ENCODE results near the gene SLC47A1.

Gene SLC47A1

DNA sequence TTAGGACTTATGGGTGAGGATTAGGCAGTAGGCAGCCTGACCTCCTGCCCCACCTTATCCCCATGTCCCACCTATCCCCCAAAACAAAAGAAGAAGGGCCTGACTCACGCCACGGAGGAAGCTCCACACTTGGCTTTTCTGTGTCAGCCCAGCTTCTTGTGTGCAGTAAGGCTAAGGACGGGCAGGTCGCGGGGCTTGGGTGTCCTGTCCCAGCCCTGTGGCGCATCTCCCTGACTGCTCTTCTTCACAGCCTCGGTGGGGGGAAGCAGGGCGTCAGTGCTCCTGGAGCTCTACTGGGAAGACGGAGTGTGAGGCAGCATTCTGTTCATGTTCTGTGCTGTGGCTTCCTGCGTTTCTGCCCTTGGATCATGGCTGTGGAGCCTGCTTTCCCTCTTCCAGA is 80.3 kb downstream of the SLC47A1 start:
- no peak for DNase-seq

DNA sequence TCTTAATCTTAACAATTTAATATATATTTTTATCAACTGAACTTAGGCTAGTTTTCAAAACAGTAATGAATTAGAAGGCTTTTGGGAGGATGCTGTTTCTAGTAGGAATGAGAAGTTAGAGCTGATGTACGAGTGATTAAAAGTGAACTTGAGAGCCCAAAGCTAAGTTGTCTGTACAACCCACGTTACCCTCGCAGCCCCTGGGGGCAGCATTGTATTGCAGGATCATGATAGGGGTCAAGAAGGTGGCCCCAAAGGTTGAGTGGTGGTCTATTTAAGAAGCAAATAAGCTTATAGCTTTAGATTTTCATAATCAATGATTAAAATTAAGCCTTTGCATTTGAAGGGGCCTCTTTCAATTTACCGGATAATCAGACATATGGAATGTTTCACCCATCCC is 81.2 kb downstream of the SLC47A1 start:
- DNase-seq = no peak

DNA sequence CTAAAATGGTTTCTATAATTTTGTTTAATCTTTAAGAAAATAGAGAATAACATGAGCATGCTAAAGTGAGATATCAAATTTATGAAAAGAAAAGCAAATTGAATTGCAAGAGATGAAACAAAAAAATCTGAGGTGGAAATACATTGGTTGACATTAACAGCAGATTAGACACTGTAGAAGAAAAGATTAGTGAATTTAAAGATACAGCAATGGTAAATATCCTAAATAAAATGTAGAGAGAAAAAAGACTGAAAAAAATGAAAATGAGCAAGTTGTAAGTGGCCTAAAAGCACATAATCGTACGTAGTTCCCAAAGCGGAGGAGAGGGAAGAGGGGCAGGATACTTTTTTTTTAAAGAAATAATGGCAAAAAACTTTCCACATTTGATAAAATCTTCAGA is 84.4 kb downstream of the SLC47A1 start:
- no peak for DNase-seq

DNA sequence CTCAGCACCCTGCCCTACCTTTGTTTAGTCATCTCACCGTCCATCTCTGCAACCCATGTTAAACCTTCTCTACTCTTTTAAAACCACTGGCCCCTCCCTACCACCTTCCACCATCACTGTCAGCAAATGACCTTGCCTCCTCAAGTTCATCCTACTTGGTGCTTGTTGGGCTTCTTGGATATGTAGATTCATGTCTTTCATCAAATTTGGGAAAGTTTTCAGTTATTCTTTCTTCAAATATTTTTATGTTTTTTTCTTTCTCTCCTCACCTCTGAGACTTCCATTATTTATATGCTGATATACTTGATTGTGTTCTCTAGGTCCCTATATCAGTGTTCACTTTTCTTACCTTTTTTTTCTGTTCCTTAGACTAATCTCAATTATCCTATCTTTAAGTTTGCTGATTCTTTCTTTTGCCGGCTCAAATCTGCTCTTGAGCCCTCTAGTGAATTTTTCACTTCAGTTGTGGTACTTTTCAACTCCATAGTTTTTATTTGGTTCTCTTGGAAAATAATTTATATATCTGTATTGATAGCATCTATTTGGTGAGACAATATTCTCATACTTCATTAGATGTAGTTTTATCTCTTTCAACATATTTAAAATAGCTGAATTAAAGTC is 86.2 kb downstream of the SLC47A1 start:
- no peak for DNase-seq

DNA sequence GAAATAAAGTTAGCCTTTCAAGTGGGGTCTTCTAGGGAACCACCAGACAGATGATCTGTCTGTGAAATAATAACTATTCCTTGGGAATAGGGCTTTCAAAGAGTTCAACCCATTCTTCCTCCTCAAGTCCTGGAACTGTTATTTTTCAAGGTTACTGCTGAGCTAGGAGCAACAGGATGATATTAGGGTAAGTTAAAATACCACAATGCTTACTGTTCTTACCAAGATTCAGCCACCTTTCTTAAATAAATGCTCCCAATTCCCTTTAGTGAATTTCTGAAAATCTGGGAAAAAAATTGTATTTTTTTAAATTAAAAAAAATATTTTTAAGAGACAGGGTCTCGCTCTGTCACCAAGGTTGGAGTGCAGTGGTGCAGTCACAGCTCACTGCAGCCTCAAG is 88.0 kb downstream of the SLC47A1 start:
- no peak for DNase-seq

DNA sequence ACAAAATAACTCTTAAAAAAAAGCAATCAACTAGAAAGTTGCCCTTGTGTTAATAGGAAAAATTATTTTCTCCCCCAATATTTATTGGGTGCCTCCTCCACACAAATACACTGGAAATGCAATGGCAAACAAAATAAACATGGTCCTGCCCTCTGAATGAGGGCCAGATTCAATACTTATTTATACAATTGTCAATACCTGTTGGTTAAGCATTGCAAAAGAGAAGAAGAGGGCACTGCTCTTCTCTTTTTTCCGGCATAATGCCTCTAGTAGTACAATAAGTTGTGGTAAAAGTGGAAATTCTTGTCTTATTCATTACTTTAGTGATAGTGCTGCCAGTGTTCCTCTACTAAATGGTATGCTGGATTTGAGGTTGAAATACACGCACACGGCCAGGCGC is 92.4 kb downstream of the SLC47A1 start:
- no peak for DNase-seq

Measured in inflammatory macrophage treated with lipopolysaccharide for 1 hour (primary cell).